Stimulated activated CD8-positive, alpha-beta memory T cell treated with anti-CD3 and anti-CD28 coated beads, Interleukin-12 subunit alpha, Interleukin-12 subunit beta, amount 100 ng/mL, for 4 hours (primary cell): ENCODE data around the gene GTF2H1.
A peak's percentile ranks its signal among the peaks of the same experiment; 100 is the strongest.

ENCODE experiments used
- DNase-seq: peaks from one replicate; pipeline ENCODE4 v3.0.0-alpha.2; 2020; ENCODE audit warnings: low read depth

The GTF2H1 gene

DNA sequence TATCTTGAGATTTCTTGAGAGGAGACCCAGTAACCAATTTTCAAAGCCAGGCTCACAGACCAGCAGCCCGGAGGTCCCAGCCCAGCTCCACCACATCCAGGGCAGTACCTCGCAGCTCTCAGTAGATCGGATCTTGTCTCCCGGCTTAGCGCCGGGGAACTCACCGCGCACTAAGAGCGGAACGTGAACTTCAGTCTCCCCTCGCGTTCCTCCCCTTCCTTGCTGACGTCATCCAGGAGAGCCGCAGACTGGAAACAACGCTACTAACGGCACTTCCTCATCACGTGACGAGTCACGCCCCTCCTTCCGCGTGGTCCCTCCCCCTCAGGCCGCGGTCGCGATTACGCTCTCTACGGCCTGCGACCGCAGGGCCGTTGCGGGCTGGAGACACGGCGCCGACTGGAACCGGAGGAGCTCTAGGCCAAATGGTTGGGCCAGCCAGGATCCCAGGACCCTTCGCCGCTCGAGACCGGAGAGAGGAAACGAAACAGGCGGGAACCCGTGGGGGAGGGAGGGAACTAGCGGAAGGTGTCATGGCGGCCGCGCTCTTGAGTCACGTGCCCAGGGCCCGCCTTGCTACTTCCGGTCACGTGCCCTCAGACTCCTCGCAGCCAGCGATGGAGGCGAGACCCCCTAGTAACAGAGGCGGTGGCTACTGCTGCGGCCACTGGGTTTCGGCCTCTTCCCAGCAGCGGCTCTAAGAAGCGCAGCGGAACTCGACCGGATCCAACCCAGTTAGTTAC lies at the start of gene GTF2H1, which contains the start of gene HPS5:
Gene GTF2H1 (plus strand): TSS at position 599 of the 743 bp plus-strand sequence. CDS start 10,508 bp downstream, outside the sequence.
Gene HPS5 (minus strand): TSS at position 172 of the 743 bp plus-strand sequence. CDS start 4,282 bp downstream, outside the sequence.
- DNase-seq: peak; percentile 91

DNA sequence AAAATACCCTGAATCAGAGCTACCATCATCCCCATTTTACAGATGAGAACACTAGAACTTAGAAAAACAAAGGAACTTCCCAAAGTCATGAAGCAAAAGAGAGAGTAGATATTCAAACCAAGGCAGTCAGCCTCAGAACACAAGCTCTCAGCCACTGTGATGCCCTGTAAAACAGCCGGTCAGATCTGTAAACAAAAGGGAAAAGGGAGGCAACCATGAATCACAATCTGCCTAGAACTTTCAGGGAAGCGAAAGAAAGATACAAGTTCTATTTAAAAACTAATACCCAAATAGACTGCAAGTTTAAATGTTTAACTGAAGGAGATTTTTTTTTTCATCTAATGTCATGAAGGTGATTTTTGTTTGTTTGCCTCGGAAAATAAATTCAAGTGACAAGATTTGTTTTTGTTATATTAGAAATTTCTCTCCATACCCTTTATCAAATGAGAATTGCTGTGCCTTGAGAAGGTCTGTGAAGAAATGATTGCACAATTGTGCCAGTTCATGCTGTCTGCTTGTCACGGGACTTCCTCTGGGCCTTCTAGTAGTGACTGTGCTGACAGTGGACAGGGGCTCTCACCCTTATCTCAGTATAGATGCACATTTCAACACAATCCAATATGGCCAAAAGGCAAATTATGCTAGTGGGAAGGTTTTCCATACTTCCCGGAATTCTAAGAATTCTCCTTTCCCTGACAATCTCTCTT lies 44.6 kb upstream of the GTF2H1 start:
- no peak for DNase-seq

DNA sequence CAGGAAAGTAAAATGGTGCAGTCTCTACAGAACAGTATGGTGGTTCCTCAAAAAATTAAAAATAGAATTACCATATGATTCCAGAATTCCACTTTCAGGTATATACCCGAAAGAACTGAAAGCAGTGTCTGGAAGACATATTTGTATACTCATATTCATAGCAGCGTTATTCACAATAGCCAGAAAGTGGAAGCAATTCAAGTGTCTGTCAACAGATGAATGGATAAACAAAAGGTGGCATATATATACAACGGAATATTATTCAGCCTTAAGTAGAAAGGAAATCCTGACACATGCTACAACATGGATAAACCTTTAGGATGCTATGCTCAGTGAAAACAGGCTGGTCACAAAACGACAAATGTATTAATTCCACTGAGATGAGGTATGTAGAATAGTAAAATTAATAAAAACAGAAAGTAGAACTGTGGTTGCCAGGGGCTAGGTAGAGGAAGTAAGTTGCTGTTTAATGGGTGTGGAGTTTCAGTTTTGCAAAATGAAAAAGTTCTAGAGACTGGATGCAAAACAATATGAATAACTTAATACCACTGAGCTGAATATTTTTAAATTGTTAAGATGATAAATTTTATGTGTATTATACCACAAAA lies 41.8 kb upstream of the GTF2H1 start:
- no peak for DNase-seq

DNA sequence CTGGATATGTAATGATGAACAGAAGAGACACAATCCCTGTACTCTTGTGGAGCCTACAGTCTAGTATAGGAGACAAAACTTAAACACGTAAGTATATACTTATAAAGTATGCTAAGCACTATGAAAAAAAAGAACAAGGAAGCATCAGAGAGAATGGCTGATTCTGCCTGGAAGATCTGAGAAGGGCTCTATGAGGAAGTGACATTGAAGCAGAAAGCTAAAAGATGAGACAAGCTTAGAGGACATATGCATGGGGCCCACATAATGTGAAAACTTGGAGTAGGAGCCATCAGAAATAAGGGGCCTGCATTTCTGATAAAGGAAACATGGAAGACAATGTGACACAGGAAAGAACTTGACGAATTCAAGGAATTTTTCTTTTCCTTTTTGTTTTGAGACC lies 39.7 kb upstream of the GTF2H1 start:
- no peak for DNase-seq

DNA sequence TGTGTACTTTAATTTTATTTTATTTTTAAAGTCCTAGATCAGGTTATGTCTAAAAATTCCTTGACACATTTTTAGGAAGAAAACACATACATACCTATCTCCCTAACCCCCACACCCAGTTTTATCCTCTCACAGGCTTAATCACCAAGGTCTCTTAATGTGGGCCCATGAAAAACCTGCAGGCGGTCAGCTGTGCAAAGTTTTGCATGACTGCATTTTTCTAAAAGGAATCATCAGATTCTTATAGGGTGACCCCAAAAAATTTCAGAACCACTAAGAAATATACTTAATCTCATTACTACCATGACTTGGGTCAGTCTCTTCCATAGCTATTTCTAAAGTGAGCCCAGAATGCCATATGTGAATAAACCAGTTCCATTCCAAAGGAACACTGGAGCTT lies 36.5 kb upstream of the GTF2H1 start:
- no peak for DNase-seq

DNA sequence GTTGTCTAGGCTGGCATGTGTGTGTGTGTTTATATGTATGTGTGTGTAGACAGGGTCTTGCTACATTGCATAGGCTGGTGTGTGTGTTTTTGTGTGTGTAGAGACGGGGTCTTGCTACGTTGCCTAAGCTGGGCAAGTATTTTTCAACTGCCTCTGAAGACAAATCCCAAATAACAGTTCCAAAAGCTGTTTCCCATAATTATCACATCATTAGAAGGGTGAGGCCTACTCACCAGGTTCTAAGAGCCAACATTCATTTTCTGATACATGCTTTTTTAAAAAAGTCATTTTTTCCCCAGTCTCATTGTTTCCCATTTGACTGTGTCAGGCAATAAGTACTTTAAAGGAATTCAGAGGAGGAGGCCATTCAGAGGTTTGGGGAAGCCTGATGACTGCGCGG lies 33.5 kb upstream of the GTF2H1 start:
- DNase-seq: no peak

DNA sequence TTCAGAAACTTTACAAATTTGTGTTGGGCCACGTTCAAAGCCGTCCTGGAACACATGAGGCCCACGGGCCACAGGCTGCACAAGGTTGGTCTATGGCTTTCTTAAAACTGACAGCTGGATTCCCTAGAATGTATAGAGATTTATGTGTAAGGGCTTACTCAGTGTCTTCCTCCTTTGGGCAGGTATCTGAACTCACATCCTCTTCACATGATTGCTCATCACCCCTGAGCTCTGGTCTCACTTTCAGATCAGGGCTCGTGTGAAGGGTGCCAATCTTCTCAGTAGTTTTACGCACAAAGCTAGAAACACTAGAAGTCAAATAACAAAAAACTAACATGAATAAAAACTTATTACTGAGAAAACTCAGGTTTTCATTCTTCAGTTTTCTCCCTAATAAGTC lies 27.5 kb upstream of the GTF2H1 start:
- no peak for DNase-seq

DNA sequence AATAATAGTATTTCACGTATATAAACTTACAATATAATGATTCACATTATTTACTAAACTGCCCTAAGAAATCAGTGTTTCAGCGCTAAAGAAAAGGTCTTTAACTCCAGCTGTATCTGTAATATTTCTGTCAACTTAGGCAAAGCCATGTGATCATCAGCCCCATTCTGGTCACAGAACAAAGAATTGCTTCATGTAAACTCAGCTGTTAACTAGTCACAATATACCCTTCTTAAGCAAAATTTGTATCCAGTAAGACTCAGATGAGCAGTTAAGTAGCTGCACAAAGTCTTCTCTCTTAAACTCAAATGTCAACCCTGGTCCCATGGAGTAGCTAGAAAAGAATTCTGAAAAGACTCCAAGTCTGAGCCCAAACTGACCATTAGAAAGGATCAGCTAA lies 27.1 kb upstream of the GTF2H1 start:
- DNase-seq: no peak

DNA sequence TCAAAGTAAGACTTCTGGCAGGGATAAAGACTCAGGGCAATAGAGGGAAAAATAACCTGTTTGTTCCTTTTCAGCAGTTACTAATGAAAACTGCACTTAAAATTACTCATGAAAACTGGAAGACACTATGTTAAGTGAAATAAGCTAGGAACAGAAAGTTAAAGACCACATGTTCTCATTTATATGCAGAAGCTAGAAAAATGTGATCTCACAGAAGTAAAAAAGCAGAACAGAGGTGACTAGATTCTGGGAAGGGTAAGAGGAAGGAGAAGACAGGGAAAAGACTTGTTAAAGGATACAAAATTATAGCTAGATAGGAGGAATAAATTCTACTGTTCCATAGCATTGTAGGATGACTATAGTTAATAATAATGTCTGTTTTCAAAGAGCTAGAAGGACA lies 22.6 kb upstream of the GTF2H1 start:
- no peak for DNase-seq

DNA sequence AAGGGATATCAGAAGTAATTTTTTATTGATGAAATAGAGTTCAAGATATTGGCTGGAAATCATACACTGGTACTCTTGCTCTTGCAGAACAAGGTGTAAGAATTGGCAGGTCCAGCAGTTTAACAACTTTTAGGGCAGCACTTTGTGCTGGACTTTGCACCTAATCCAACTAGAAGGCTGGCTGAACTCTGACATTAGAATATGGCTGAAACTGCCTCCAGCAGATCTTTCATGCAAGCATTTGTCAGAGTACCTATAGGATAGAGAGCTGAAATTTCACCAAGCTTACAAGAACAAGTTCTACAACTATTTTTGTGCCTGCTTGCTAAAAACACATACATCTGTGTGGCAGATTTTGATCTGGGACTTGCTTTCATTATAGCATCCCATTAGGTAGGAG lies 17.6 kb upstream of the GTF2H1 start:
- DNase-seq: no peak

DNA sequence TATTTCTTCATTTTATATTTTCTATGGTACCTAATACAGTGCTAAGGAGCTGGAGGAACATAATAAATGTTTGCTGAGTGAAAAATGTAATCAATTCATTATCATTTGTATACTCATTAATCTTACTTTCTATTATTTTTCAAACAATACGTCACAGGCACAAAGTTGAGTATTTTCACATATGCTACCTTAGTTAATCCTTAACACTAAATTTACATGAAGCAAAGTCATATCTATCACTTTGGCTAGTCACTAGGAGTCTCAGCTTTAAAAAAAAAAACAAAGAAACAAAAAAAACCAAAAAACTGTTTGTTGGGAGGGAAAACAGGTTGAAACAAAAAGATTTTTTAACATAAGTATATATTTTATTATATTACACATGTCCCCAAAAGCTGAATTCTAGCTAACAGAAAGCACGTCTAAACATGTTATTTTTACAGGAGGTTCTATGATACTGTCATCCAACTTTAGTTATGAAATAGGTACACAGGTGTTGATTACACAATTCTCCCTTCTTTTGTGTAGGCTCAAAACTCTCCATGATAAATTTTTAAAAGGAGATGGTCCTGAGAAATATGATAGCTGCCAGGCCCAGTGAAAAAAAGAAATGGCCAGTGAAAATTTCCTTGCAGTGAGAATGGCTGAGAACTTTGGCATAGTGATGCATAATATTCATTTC lies 14.8 kb upstream of the GTF2H1 start:
- no peak for DNase-seq

DNA sequence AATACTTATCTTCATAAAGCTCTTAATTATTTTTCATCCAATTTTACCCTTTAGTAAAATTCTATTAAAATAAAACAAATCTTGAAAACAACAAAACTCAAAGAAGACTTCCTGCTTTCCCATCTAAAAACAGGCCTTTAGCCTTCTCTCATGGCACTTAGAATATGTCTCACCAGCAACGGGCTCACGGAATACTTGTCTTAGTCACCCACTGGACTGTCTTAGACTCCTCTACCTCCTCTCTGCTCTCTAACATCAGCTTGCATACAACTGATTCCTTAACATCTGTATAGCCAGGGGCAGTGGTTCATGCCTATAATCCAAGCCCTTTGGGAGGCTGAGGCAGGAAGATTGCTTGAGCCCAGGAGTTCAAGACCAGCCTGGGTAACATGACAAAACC lies 14.1 kb upstream of the GTF2H1 start:
- DNase-seq: no peak

DNA sequence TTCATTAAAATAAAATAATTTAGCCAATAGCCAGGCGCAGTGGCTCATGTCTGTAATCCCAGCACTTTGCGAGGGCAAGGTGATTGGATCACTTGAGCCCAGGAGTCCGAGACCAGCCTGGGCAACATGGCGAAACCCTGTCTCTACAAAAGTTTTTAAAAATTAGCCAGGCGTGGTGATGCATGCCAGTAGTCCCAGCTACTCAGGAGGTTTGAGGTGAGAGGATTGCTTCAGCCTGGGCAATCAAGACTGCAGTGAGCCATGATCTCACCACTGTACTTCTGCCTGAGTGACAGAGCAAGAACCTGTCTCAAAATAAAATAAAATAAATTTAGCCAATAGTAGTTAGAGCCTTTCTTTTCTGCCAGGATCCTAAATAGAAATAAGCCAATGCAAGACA lies 12.7 kb upstream of the GTF2H1 start:
- DNase-seq: no peak

DNA sequence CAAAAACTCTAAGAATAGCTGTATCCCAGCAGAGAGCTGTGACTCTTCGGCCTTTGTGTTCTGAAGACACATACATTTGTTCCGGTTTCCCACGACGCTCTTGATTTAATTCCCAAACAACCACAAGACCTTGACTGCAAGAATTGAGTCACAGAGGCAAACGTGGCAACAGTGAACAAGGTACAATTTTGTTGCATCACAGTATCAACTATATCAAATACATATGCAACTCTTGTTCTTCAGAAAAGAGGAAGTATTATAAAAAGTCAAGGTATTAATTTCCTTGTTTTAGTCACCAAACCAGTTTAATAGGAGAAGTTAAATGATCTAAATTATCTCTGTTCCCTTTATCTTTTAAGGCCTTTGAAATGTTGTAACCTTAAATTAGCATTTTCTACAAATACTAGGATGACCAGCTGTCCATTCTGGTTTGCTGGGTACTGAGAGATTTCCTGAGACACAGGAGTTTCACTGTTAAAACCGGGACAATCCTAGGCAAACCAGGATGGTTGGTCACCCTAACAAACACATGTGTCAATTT lies 11.5 kb upstream of the GTF2H1 start:
- DNase-seq: no peak

DNA sequence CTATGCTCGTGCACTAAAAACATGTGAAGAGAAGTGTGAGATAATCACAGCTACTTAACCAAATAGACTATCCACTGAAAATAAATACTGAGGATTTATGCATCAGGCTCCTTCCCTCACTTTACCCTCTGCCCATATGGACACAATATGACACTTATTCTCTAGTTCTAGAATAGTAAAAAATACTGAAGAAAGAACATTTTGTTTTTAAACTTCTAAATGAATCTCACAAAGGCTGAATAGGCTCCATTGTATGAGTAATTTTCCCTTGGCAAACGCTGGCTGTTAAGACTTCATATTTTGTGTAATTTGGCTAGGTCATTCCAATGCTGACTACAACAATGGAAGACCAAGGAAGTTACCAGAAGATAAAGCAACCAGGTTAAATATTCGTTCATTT lies 10.4 kb upstream of the GTF2H1 start:
- DNase-seq: no peak

DNA sequence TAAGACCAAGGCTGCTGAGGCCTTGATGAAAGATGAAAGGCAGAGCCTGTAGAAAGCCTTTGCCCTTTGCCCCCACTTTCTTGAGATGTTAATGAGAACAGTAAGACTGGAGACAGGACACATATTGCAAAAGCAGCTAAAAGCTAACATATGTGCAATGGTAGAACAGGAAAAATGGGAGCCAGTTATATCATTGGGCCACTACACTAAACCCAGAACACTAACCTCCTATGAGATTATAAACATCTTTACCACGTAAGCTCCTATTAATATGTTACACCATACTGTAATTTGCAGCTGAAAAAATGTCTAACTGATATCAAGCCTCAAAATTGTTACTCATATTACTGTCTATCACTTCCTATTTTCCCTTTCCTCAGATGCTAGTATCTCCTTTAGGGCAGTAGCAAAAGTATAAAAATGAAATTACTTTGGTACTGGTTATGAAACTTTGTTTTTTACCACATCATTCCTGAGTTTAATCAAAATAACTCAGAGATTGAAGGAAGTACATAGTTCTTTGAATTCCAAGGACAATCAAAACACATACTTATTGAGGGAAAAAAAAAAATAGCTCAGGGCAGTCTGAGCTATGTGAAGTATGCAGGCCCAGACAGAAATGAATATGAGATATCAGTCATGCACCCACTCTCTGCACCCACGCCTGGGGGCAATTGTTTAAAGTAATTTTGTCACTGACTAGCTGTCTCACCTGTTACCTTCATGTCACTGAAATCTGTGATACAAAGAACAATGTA lies 9.5 kb upstream of the GTF2H1 start:
- DNase-seq: no peak

DNA sequence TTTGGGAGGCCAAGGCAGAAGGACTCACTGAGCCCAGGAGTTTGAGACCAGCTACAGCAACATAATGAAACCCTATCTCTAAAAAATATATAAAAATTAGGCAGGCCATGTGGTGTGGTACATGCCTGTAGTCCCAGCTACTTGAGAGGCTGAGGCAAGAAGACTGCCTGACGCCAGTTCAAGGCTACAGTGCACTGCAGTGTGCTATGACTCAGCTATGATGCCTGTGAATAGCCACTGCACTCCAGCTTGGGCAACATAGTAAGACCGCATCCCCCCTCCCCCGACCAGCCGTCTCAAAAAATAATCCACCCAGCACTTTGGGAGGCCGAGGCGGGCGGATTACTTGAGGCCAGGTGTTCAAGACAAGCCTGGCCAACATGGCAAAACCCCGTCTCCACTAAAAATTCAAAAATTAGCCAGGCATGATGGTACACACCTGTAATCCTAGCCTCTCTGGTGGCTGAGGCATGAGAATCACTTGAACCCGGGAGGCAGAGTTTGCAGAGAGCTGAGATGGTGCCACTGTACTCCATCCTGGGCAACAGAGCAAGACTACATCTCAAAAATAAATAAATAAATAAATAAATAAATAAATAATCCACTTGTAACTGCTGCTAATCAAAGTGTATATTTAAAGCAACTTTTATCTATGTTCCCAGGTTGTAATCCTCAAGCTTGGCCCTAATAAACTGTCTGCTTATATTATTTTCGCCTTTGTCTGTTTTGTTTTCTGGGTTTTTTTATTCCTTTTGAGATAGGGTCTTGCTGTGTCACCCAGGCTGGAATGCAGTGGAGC lies 8.2 kb upstream of the GTF2H1 start:
- DNase-seq: no peak

DNA sequence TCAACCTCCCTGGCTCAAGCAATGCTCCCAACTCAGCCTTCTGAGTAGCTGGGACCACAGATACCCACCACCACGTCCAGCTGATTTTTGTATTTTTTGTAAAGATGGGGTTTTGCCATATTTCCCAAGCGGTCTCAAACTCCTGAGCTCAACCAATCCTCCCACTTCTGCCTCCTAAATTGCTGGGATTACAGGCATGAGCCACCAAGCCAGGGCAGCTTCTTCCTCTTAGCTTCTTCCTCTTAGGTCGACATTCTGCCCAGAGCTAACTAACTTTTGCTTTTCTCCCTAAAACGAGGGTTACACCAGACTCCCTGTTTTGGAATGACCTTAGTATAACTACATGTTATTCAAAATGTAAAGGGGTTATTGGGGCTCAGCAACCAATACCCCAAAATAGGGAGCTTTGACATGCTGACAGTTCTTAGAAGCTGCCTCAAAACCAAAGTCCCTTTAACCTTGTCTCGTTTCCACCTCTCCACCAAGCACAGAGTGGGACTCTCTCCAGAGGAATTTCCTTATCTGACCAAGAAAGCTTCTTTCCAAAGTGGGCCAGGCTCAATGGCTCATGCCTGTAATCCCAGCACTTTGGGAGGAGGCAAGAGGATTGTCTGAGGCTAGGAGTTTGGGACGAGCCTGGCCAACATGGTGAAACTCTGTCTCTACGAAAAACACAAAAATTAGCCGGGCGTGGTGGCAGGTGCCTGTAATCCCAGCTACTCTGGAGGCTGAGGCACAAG lies 7.4 kb upstream of the GTF2H1 start:
- DNase-seq: no peak

DNA sequence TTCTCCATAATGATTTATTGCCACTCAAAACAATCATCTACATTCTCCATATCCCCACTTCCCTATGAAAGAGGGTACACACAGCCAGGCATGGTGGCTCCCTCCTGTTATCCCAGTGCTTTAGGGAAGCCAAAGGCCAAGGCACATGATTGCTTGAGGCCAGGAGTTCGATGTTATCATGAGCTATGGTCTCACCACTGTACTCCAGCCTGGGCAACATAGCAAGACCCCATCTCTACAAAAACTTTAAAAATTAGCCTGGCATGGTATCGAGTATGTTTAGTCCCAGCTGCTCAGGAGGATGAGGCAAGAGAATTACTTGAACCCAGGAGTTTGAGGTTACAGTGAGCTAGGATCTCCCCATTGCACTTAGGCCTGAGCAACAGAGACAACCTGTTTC lies 6.5 kb upstream of the GTF2H1 start:
- DNase-seq: no peak

DNA sequence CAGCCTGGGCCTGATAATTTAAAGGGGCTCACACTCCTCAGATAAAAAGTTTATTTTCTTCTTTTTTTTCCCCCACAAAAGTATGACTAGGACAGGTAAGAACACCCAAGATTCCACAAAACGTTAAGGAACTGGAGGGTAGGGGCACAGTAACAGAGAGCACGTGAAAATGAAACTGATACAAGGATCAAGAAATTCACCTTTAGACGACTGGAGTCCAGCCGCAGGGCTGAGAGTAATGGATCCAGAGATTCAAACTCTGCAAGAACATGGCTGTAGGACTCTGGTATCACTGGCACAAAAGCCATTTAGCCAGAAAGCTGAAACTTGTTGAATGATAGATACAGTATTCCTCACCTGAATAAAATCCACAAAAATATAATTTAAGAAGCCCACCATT lies 4.8 kb upstream of the GTF2H1 start:
- DNase-seq: no peak
